ENCODE results near the gene COX8A. TPM values are rescaled to one million over a fixed set of nuclear protein-coding genes. Genes with fewer than 3 reads are reported as not detected.

COX8A gene
- total RNA-seq, 1 donor from 2014 or later = 249 TPM

- DNase-seq (ENCODE audit: low spot score) = no peak
Measured at GRCh38 chr11:64001484-64002420, 27.3 kb downstream of the COX8A start.

- no peak for DNase-seq (ENCODE audit: low spot score)
Measured at GRCh38 chr11:64003807-64004589, 29.6 kb downstream of the COX8A start.

GRCh38 chr11:64004590-64004984 lies 30.2 kb downstream of the COX8A start:
- DNase-seq (ENCODE audit: low spot score) = no peak

GRCh38 chr11:64005691-64006090 lies 31.3 kb downstream of the COX8A start:
- DNase-seq (ENCODE audit: low spot score) = no peak

GRCh38 chr11:64006398-64006797 lies 32.0 kb downstream of the COX8A start:
- DNase-seq (ENCODE audit: low spot score) = no peak

GRCh38 chr11:64007160-64007628 lies 32.8 kb downstream of the COX8A start:
- no peak for DNase-seq (ENCODE audit: low spot score)

GRCh38 chr11:64007629-64008282 lies 33.3 kb downstream of the COX8A start:
- DNase-seq (ENCODE audit: low spot score) = peak; percentile 93

- no peak for DNase-seq (ENCODE audit: low spot score)
Measured at GRCh38 chr11:64008283-64008913, 34.0 kb downstream of the COX8A start.

- no peak for DNase-seq (ENCODE audit: low spot score)
Measured at GRCh38 chr11:64008914-64009633, 34.7 kb downstream of the COX8A start.

- DNase-seq (ENCODE audit: low spot score) = no peak
Measured at GRCh38 chr11:64009710-64010109, 35.3 kb downstream of the COX8A start.

GRCh38 chr11:64010783-64011182 lies 36.4 kb downstream of the COX8A start:
- no peak for DNase-seq (ENCODE audit: low spot score)

GRCh38 chr11:64011371-64011770 lies 37.0 kb downstream of the COX8A start:
- no peak for DNase-seq (ENCODE audit: low spot score)

GRCh38 chr11:64013141-64013896 lies 38.9 kb downstream of the COX8A start:
- no peak for DNase-seq (ENCODE audit: low spot score)

GRCh38 chr11:64014356-64014755 lies 39.9 kb downstream of the COX8A start:
- no peak for DNase-seq (ENCODE audit: low spot score)

- DNase-seq (ENCODE audit: low spot score) = no peak
Measured at GRCh38 chr11:64015510-64015909, 41.1 kb downstream of the COX8A start.

GRCh38 chr11:64015935-64016845 lies 41.8 kb downstream of the COX8A start:
- DNase-seq (ENCODE audit: low spot score) = no peak

GRCh38 chr11:64017945-64018224 lies 43.5 kb downstream of the COX8A start:
- DNase-seq (ENCODE audit: low spot score) = no peak

GRCh38 chr11:64018310-64018709 lies 43.9 kb downstream of the COX8A start:
- no peak for DNase-seq (ENCODE audit: low spot score)

Measured in mesenteric fat pad (tissue), 1 donor.